ENCODE measurements around the gene PIWIL4. TPM values are rescaled to one million over a fixed set of nuclear protein-coding genes. Genes with fewer than 3 reads are reported as not detected.
"Not testable (repeated sequence)": the region's sequence is repeated elsewhere in the genome, so short reads cannot be mapped to it uniquely, and the experiment has no call there.

Gene PIWIL4
- total RNA-seq, 4 donors from 2014 or later: 1.5 to 5.1 (median 3.5) TPM

GRCh38 chr11:94563176-94563847 lies 3.9 kb upstream of the PIWIL4 start:
- H3K4me1 ChIP-seq: peaks cover 0 to under 1% of the 10 kb centered on the region in 2 donors
- no peak for DNase-seq
- H3K9me3 ChIP-seq: no peaks in the 10 kb centered on the region
- H3K4me3 ChIP-seq (replicated peaks in 1 of 3): no peak overlapping the region
- no peak overlapping the region for H3K27ac ChIP-seq
- H3K27me3 ChIP-seq: no peaks in the 10 kb centered on the region
- WGBS, 2 donors: 71 to 76% methylated on average over 4 of the region's 4 CpGs
- intact Hi-C loops (cut with DNase I): no loop called here
- no peaks in the 10 kb centered on the region for H3K36me3 ChIP-seq
- TF ChIP-seq POLR2A (IDR thresholded peaks at IDR 0.05) (no peak), CTCF (IDR thresholded peaks at IDR 0.05) (no peak)

- no peaks in the 10 kb centered on the region for H3K36me3 ChIP-seq
Measured at GRCh38 chr11:94563848-94564467, 3.2 kb upstream of the PIWIL4 start.

GRCh38 chr11:94568200-94568599 lies 1.0 kb downstream of the PIWIL4 start:
- H3K36me3 ChIP-seq: no peaks in the 10 kb centered on the region
- no peaks in the 10 kb centered on the region for H3K27me3 ChIP-seq
- no peaks in the 10 kb centered on the region for H3K9me3 ChIP-seq
- H3K4me3 ChIP-seq (replicated peaks in 1 of 3): no peak overlapping the region
- intact Hi-C loops (cut with DNase I): no loop called here
- DNase-seq: no peak
- H3K27ac ChIP-seq: no peak overlapping the region
- 93 to 98% methylated on average over 5 of the region's 5 CpGs for WGBS, 2 donors
- H3K4me1 ChIP-seq: no peaks in the 10 kb centered on the region
- TF ChIP-seq POLR2A (IDR thresholded peaks at IDR 0.05): no peak
- TF ChIP-seq CTCF (IDR thresholded peaks at IDR 0.05): no peak

More at GRCh38 chr11:94563848-94564467, 3.2 kb upstream of the PIWIL4 start:
- DNase-seq: no peak
- Histone ChIP-seq H3K4me1 (no peaks in the 10 kb centered on the region), H3K27ac (no peak overlapping the region), H3K4me3 (replicated peaks in 1 of 3) (no peak overlapping the region), H3K27me3 (no peaks in the 10 kb centered on the region), H3K9me3 (no peaks in the 10 kb centered on the region)
- intact Hi-C loops (cut with DNase I): no loop called here
- WGBS, 2 donors: 81 to 90% methylated on average over 8 of the region's 8 CpGs
- TF ChIP-seq POLR2A (IDR thresholded peaks at IDR 0.05) (no peak), CTCF (IDR thresholded peaks at IDR 0.05) (no peak)

GRCh38 chr11:94568717-94569116 lies 1.5 kb downstream of the PIWIL4 start:
- no peak for DNase-seq
- no peaks in the 10 kb centered on the region for H3K36me3 ChIP-seq
- no peaks in the 10 kb centered on the region for H3K27me3 ChIP-seq
- H3K4me3 ChIP-seq (replicated peaks in 1 of 3): no peak overlapping the region
- 89% methylated on average over 4 of the region's 4 CpGs for WGBS, 2 donors
- TF ChIP-seq CTCF (IDR thresholded peaks at IDR 0.05) (no peak), POLR2A (IDR thresholded peaks at IDR 0.05) (no peak)
- intact Hi-C loops (cut with DNase I): no loop called here
- no peaks in the 10 kb centered on the region for H3K4me1 ChIP-seq
- no peak overlapping the region for H3K27ac ChIP-seq
- H3K9me3 ChIP-seq: no peaks in the 10 kb centered on the region

- H3K4me3 ChIP-seq (replicated peaks in 1 of 3); H3K4me1 ChIP-seq; H3K27me3 ChIP-seq; H3K27ac ChIP-seq; H3K9me3 ChIP-seq; intact Hi-C loops (cut with DNase I); H3K36me3 ChIP-seq; DNase-seq: not testable (repeated sequence)
- WGBS, 2 donors: 76 to 93% methylated on average over 2 of the region's 2 CpGs
Measured at GRCh38 chr11:94572975-94573374, 5.8 kb downstream of the PIWIL4 start.
